Measurements from ENCODE around the gene SMOC1. TPM values are rescaled to one million over a fixed set of nuclear protein-coding genes. Genes with fewer than 3 reads are reported as not detected.

Gene SMOC1
- total RNA-seq, 1 experiment from 2014 or later = 0.14 TPM

DNA sequence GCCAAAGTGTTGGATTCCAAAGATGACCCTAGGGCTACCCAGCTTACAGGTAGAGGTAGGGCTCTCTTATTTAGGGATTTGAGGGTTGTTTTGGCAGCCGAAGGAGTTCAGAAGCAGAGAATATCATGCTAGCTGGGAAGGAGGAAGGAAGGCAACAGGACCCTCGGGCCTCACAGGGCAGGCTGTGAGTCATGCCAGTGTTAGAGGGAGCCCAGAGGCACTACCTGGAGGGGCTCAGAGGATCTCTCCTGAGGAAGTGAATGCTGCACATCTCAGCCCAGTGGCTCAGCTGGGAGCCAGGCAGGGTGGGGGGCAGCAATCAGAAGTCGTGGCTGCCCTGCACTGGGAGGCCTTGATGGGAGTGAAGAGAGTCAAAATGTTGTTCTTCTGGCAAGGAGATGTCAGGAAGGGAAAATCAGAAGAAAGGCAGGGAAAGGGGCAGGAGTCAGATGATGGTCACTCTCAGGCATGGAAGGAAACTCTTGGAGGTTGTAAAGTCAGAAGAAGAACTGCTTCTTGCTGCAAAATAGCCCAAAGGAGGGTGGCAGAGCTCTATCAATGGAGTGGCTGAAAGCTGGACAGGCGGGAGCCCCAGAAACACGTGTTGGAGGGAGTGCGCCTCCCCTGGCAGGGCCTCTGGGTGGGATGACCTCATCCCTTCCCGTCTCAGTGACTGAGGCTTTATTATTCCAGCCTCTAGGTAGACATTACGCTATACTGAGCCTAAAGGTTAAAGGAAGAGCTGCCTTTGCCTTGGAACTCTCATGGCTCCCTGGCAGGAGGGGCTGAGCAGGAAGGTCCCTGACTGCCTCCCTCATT is 141.3 kb downstream of the SMOC1 start:
- H3K27me3 Mint-ChIP-seq (ENCODE audit: insufficient read depth, unreplicated experiment) = no peaks in the 10 kb centered on the region
- H3K4me1 Mint-ChIP-seq (ENCODE audit: low read depth, unreplicated experiment) = no peaks in the 10 kb centered on the region
- TF ChIP-seq, protein P1, sequence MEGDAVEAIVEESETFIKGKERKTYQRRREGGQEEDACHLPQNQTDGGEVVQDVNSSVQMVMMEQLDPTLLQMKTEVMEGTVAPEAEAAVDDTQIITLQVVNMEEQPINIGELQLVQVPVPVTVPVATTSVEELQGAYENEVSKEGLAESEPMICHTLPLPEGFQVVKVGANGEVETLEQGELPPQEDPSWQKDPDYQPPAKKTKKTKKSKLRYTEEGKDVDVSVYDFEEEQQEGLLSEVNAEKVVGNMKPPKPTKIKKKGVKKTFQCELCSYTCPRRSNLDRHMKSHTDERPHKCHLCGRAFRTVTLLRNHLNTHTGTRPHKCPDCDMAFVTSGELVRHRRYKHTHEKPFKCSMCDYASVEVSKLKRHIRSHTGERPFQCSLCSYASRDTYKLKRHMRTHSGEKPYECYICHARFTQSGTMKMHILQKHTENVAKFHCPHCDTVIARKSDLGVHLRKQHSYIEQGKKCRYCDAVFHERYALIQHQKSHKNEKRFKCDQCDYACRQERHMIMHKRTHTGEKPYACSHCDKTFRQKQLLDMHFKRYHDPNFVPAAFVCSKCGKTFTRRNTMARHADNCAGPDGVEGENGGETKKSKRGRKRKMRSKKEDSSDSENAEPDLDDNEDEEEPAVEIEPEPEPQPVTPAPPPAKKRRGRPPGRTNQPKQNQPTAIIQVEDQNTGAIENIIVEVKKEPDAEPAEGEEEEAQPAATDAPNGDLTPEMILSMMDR (IDR thresholded peaks at IDR 0.05; ENCODE audit: insufficient read depth in 1 of 2, low read depth in 1 of 2, low read length in 1 of 2, severe bottlenecking in 1 of 2, unreplicated experiment in 1 of 2) = no peak
- no peaks in the 10 kb centered on the region for H3K9me3 Mint-ChIP-seq (ENCODE audit: unreplicated experiment)
- no peak overlapping the region for H3K4me3 Mint-ChIP-seq (ENCODE audit: unreplicated experiment)
- H3K27ac Mint-ChIP-seq (ENCODE audit: unreplicated experiment) = no peak overlapping the region
- CTCF ChIA-PET = interaction anchor here (0.5 to 0.9 kb wide), 2 partner anchors 8 to 183 kb away, joined by 3 read pairs; no protein-coding TSS in a partner anchor
- H3K4me1 ChIP-seq = no peaks in the 10 kb centered on the region
- POLR2A ChIA-PET = no interaction called here
- H3K36me3 Mint-ChIP-seq (ENCODE audit: insufficient read depth, unreplicated experiment) = no peaks in the 10 kb centered on the region
- no TSS peak for BruUV-seq (replicated peaks)
- no peaks in the 10 kb centered on the region for H3K36me3 ChIP-seq (ENCODE audit: control insufficient read depth, insufficient read depth, low read length)
- DNase-seq = no peak
- no peaks in the 10 kb centered on the region for H3K9me3 ChIP-seq
- no peaks in the 10 kb centered on the region for H3K27me3 ChIP-seq (replicated peaks; ENCODE audit: control insufficient read depth, insufficient read depth, low read length)
- intact Hi-C loops (cut with micrococcal nuclease; ENCODE audit: unreplicated experiment) = no loop called here
- no peak overlapping the region for H3K4me3 ChIP-seq (ENCODE audit: low read depth, low read length)

DNA sequence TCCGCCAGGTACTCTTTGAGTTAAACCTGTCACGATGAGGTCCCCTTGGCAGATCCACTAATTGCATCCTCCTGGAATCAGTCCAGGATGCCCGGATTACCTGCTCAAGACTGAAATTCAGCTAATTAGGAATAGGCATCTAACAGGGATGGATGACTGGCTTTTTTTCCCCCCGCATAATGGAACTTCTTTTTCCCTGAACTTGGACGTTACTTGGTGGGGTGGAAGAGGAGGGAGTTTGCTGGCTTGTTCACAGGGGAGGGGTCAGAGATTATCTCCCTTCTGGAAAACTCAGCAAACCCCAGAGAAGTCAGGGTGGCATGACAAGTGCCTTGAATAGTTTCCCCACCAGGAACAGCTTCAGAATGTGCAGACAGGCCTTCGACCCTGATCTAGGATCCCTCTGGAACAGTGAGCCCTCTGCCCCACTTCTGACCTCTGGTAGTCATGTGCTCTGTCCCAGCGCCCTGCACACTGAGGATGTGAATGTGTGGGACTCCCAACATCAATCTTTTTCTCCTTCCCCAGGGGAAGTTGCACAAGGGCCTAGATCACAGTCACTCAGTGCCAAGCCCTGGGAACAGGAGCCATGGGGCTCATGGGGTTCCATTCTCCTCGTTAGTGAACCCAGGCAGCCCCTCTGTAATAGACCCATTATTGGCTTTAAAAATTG is 142.5 kb downstream of the SMOC1 start:
- H3K36me3 ChIP-seq (ENCODE audit: control insufficient read depth, insufficient read depth, low read length) = no peaks in the 10 kb centered on the region
- no peak overlapping the region for H3K4me3 Mint-ChIP-seq (ENCODE audit: unreplicated experiment)
- ChIA-PET CTCF (no interaction called here), POLR2A (no interaction called here)
- no peaks in the 10 kb centered on the region for H3K27me3 ChIP-seq (replicated peaks; ENCODE audit: control insufficient read depth, insufficient read depth, low read length)
- H3K4me1 ChIP-seq = no peaks in the 10 kb centered on the region
- BruUV-seq (replicated peaks) = no TSS peak
- H3K27me3 Mint-ChIP-seq (ENCODE audit: insufficient read depth, unreplicated experiment) = no peaks in the 10 kb centered on the region
- H3K4me3 ChIP-seq (ENCODE audit: low read depth, low read length) = no peak overlapping the region
- H3K36me3 Mint-ChIP-seq (ENCODE audit: insufficient read depth, unreplicated experiment) = no peaks in the 10 kb centered on the region
- DNase-seq = no peak
- H3K27ac Mint-ChIP-seq (ENCODE audit: unreplicated experiment) = no peak overlapping the region
- H3K9me3 ChIP-seq = no peaks in the 10 kb centered on the region
- intact Hi-C loops (cut with micrococcal nuclease; ENCODE audit: unreplicated experiment) = no loop called here
- TF ChIP-seq, protein P1 (IDR thresholded peaks at IDR 0.05; ENCODE audit: insufficient read depth in 1 of 2, low read depth in 1 of 2, low read length in 1 of 2, severe bottlenecking in 1 of 2, unreplicated experiment in 1 of 2) = no peak
- no peaks in the 10 kb centered on the region for H3K4me1 Mint-ChIP-seq (ENCODE audit: low read depth, unreplicated experiment)
- no peaks in the 10 kb centered on the region for H3K9me3 Mint-ChIP-seq (ENCODE audit: unreplicated experiment)

DNA sequence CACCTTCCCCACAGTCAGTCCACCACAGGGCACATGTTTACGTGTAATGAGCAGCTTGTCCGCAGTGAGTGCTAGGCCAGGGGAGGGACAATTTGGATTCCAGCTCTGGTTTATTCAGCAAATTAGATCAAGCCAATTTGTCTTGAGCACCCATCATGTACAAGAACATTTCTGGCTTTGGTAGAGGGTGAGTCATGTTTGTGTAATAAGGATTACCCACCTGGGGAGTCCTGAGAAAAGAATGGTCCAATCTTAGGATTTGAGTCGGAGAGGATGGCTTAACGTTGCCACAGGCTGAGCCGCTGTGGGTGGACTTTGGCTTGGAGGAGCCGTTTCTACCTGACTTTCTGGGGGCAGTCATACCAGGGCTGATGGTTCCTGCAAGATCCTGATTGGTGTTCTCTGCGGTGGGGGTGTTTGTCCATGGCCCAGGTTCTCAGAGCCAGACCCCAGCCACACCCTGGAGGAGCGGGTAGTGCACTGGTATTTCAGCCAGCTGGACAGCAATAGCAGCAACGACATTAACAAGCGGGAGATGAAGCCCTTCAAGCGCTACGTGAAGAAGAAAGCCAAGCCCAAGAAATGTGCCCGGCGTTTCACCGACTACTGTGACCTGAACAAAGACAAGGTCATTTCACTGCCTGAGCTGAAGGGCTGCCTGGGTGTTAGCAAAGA is 143.7 kb downstream of the SMOC1 start:
- H3K4me3 Mint-ChIP-seq (ENCODE audit: unreplicated experiment) = no peak overlapping the region
- H3K4me1 ChIP-seq = no peaks in the 10 kb centered on the region
- intact Hi-C loops (cut with micrococcal nuclease; ENCODE audit: unreplicated experiment) = no loop called here
- DNase-seq = no peak
- no peaks in the 10 kb centered on the region for H3K9me3 Mint-ChIP-seq (ENCODE audit: unreplicated experiment)
- H3K4me3 ChIP-seq (ENCODE audit: low read depth, low read length) = no peak overlapping the region
- H3K4me1 Mint-ChIP-seq (ENCODE audit: low read depth, unreplicated experiment) = no peaks in the 10 kb centered on the region
- ChIA-PET POLR2A (no interaction called here), CTCF (no interaction called here)
- no peak overlapping the region for H3K27ac Mint-ChIP-seq (ENCODE audit: unreplicated experiment)
- H3K9me3 ChIP-seq = no peaks in the 10 kb centered on the region
- H3K27me3 Mint-ChIP-seq (ENCODE audit: insufficient read depth, unreplicated experiment) = no peaks in the 10 kb centered on the region
- no peaks in the 10 kb centered on the region for H3K36me3 ChIP-seq (ENCODE audit: control insufficient read depth, insufficient read depth, low read length)
- H3K36me3 Mint-ChIP-seq (ENCODE audit: insufficient read depth, unreplicated experiment) = no peaks in the 10 kb centered on the region
- BruUV-seq (replicated peaks) = no TSS peak
- H3K27me3 ChIP-seq (replicated peaks; ENCODE audit: control insufficient read depth, insufficient read depth, low read length) = no peaks in the 10 kb centered on the region
- TF ChIP-seq, protein P1 (IDR thresholded peaks at IDR 0.05; ENCODE audit: insufficient read depth in 1 of 2, low read depth in 1 of 2, low read length in 1 of 2, severe bottlenecking in 1 of 2, unreplicated experiment in 1 of 2) = no peak

All from Caco-2 (cell line).